ENCODE data around the gene CCDC85A.

GRCh38 chr2:56318147-56318546, 134.4 kb downstream of the CCDC85A start:
- TF ChIP-seq CTCF (IDR thresholded peaks at IDR 0.05) (no peak), POLR2A (IDR thresholded peaks at IDR 0.05) (no peak), EP300 (IDR thresholded peaks at IDR 0.05) (no peak)
